ENCODE measurements around the gene CHCHD3.

GRCh38 chr7:132977234-132977633 lies 104.7 kb downstream of the CHCHD3 start:
- TF ChIP-seq CTCF (conservative IDR thresholded peaks at IDR 0.05; ENCODE audit: low read length) (no peak), EZH2phosphoT487 (IDR thresholded peaks at IDR 0.05; ENCODE audit: borderline replicate concordance, low read depth, low read length) (no peak)
